ENCODE measurements around the gene CHD2.

Gene CHD2

DNA sequence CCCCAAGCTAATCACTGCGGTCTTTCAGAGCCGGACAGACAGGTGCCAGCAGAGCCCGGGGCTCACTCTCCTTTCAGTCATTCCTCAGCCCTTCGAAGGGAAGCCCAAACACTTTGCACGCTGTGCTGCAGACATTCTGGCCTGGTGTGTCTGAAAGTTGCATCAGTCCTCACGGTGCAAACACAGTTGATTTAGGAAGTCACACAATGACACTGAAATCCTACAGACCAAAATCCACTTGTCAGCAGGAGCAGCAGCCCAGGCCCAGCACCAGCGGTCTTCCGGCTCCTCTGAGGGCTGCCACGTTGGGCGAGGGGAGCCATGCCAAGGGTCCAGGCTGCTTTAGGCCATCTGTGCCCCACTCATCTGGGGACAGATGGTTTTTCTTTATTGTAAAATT, 127.3 kb downstream of the CHD2 start:
- no peaks in the 10 kb centered on the region for H3K9me3 ChIP-seq (ENCODE audit: insufficient read depth, low read length, severe bottlenecking)
- peaks cover 8% of the 10 kb centered on the region for H3K4me1 ChIP-seq (ENCODE audit: insufficient read depth, low read length)
- H3K79me2 ChIP-seq (ENCODE audit: insufficient read depth, low read length) = peaks cover 2% of the 10 kb centered on the region; the same call in 1 of the 2 replicates
- TF ChIP-seq EZH2 (IDR thresholded peaks at IDR 0.05; ENCODE audit: borderline replicate concordance, low read depth, low read length, severe bottlenecking) (no peak), CTCF (IDR thresholded peaks at IDR 0.05; ENCODE audit: borderline replicate concordance, extremely low read depth, low read length, poor library complexity, severe bottlenecking) (no peak)
- H3K27me3 ChIP-seq (ENCODE audit: insufficient read depth, low read length, poor library complexity) = no peaks in the 10 kb centered on the region
- H2AFZ ChIP-seq (ENCODE audit: low read depth, low read length) = no peak overlapping the region
- no peak overlapping the region for H3K9ac ChIP-seq (ENCODE audit: low read depth, low read length)
- H3K4me2 ChIP-seq (ENCODE audit: insufficient read depth, low read length) = no peak overlapping the region
- DNase-seq (peak; percentile 3), ATAC-seq (ENCODE audit: insufficient read depth, low read depth) (no peak)
- peaks cover 13% of the 10 kb centered on the region for H4K20me1 ChIP-seq (ENCODE audit: insufficient read depth, low read length)
- H3K27ac ChIP-seq (ENCODE audit: low read length) = no peak overlapping the region
- H3K36me3 ChIP-seq (ENCODE audit: insufficient read depth, low read length) = peaks cover 48% of the 10 kb centered on the region
- no peak overlapping the region for H3K4me3 ChIP-seq (ENCODE audit: low read depth in 1 of 2, low read length in 2 of 2)

- H3K27me3 ChIP-seq (ENCODE audit: insufficient read depth, low read length, poor library complexity) = no peaks in the 10 kb centered on the region
- H3K79me2 ChIP-seq (ENCODE audit: insufficient read depth, low read length) = no peaks in the 10 kb centered on the region
- H3K4me1 ChIP-seq (ENCODE audit: insufficient read depth, low read length) = peaks cover 13% of the 10 kb centered on the region
- H3K9me3 ChIP-seq (ENCODE audit: insufficient read depth, low read length, severe bottlenecking) = no peaks in the 10 kb centered on the region
- no peak for TF ChIP-seq EZH2 (IDR thresholded peaks at IDR 0.05; ENCODE audit: borderline replicate concordance, low read depth, low read length, severe bottlenecking)
- TF ChIP-seq CTCF (IDR thresholded peaks at IDR 0.05; ENCODE audit: borderline replicate concordance, extremely low read depth, low read length, poor library complexity, severe bottlenecking) = no peak
- no peak overlapping the region for H2AFZ ChIP-seq (ENCODE audit: low read depth, low read length)
- H3K4me3 ChIP-seq (ENCODE audit: low read depth in 1 of 2, low read length in 2 of 2) = no peak overlapping the region
- no peak overlapping the region; the same call in 1 of the 2 replicates for H3K27ac ChIP-seq (ENCODE audit: low read length)
- DNase-seq (peak; percentile 4), ATAC-seq (ENCODE audit: insufficient read depth, low read depth) (no peak)
- no peak overlapping the region for H3K4me2 ChIP-seq (ENCODE audit: insufficient read depth, low read length)
- no peak overlapping the region for H3K9ac ChIP-seq (ENCODE audit: low read depth, low read length)
- H4K20me1 ChIP-seq (ENCODE audit: insufficient read depth, low read length) = peaks cover 10% of the 10 kb centered on the region; the same call in 1 of the 2 replicates
- peaks cover 41% of the 10 kb centered on the region for H3K36me3 ChIP-seq (ENCODE audit: insufficient read depth, low read length)
Observed at GRCh38 chr15:93028111-93028631, 128.0 kb downstream of the CHD2 start.

GRCh38 chr15:93028632-93029213, 128.6 kb downstream of the CHD2 start:
- no peaks in the 10 kb centered on the region for H3K9me3 ChIP-seq (ENCODE audit: insufficient read depth, low read length, severe bottlenecking)
- H4K20me1 ChIP-seq (ENCODE audit: insufficient read depth, low read length) = peaks cover 10% of the 10 kb centered on the region; the same call in 1 of the 2 replicates
- DNase-seq (no peak), ATAC-seq (ENCODE audit: insufficient read depth, low read depth) (no peak)
- no peaks in the 10 kb centered on the region for H3K79me2 ChIP-seq (ENCODE audit: insufficient read depth, low read length)
- H3K36me3 ChIP-seq (ENCODE audit: insufficient read depth, low read length) = peaks cover 35% of the 10 kb centered on the region
- H2AFZ ChIP-seq (ENCODE audit: low read depth, low read length) = no peak overlapping the region
- no peaks in the 10 kb centered on the region for H3K27me3 ChIP-seq (ENCODE audit: insufficient read depth, low read length, poor library complexity)
- no peak overlapping the region; the same call in 1 of the 2 replicates for H3K27ac ChIP-seq (ENCODE audit: low read length)
- peaks cover 13% of the 10 kb centered on the region for H3K4me1 ChIP-seq (ENCODE audit: insufficient read depth, low read length)
- TF ChIP-seq CTCF (IDR thresholded peaks at IDR 0.05; ENCODE audit: borderline replicate concordance, extremely low read depth, low read length, poor library complexity, severe bottlenecking) = no peak
- no peak for TF ChIP-seq EZH2 (IDR thresholded peaks at IDR 0.05; ENCODE audit: borderline replicate concordance, low read depth, low read length, severe bottlenecking)
- H3K4me3 ChIP-seq (ENCODE audit: low read depth in 1 of 2, low read length in 2 of 2) = no peak overlapping the region
- H3K4me2 ChIP-seq (ENCODE audit: insufficient read depth, low read length) = no peak overlapping the region
- H3K9ac ChIP-seq (ENCODE audit: low read depth, low read length) = no peak overlapping the region
